ENCODE results near the gene MAPK6. TPM values are rescaled to one million over a fixed set of nuclear protein-coding genes. Genes with fewer than 3 reads are reported as not detected.

MAPK6 gene
- polyA plus RNA-seq, 1 donor (not counting 4 experiments of a cell fraction or from before 2014, with no cell fraction given): 103 TPM

DNA sequence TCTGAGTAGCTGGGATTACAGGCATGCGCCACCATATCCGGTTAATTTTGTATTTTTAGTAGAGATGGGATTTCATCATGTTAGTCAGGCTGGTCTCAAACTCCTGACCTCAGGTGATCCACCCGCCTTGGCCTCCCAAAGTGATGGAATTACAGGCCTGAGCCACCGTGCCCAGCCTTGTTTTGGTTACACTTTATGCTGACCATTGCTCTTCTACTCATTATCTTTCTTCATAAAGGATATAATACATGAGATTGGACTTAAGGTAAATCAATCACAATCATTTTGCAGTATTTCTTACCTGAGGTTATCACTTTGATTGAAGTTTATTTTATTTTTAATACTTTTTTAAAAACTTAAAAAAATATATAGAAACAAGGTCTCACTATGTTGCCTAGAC is 45.2 kb upstream of the MAPK6 start:
- Histone ChIP-seq H3K27ac (ENCODE audit: control insufficient read depth, insufficient read depth, low read length) (no peak overlapping the region), H3K9ac (ENCODE audit: control insufficient read depth, extremely low read depth, insufficient read depth, low read length) (no peak overlapping the region), H4K20me1 (ENCODE audit: control insufficient read depth, extremely low read depth, insufficient read depth, low read length) (no peaks in the 10 kb centered on the region), H3K4me3 (ENCODE audit: control insufficient read depth in 2 of 3, extremely low read depth in 1 of 3, insufficient read depth in 2 of 3, low read depth in 1 of 3, low read length in 3 of 3) (no peak overlapping the region), H3K27me3 (ENCODE audit: control insufficient read depth, extremely low read depth, insufficient read depth, low read length) (no peaks in the 10 kb centered on the region), H3K36me3 (ENCODE audit: control insufficient read depth in 2 of 2, extremely low read depth in 1 of 2, insufficient read depth in 2 of 2, low read length in 2 of 2) (no peaks in the 10 kb centered on the region), H3K9me3 (ENCODE audit: control insufficient read depth, low read depth, low read length) (no peaks in the 10 kb centered on the region), H2AFZ (ENCODE audit: control insufficient read depth, low read length) (no peak overlapping the region), H3K4me2 (ENCODE audit: control insufficient read depth, extremely low read depth, insufficient read depth, low read depth, low read length) (no peak overlapping the region), H3K79me2 (ENCODE audit: control insufficient read depth, insufficient read depth, low read length) (peaks cover 29% of the 10 kb centered on the region), H3K9me1 (ENCODE audit: control insufficient read depth, extremely low read depth, insufficient read depth, low read length) (no peaks in the 10 kb centered on the region), H3K4me1 (ENCODE audit: control insufficient read depth, extremely low read depth, insufficient read depth, low read length) (peaks cover 11% of the 10 kb centered on the region)
- DNase-seq (ENCODE audit: low read depth, low spot score) (no peak), FAIRE-seq (no peak)
- dilution Hi-C loops (cut with MboI; ENCODE audit: extremely low pct_ligation_motif_present, low sequenced_read_pairs): no loop called here
- no peak for TF ChIP-seq EZH2 (IDR thresholded peaks at IDR 0.05; ENCODE audit: low read length)
- TF ChIP-seq, protein P1, sequence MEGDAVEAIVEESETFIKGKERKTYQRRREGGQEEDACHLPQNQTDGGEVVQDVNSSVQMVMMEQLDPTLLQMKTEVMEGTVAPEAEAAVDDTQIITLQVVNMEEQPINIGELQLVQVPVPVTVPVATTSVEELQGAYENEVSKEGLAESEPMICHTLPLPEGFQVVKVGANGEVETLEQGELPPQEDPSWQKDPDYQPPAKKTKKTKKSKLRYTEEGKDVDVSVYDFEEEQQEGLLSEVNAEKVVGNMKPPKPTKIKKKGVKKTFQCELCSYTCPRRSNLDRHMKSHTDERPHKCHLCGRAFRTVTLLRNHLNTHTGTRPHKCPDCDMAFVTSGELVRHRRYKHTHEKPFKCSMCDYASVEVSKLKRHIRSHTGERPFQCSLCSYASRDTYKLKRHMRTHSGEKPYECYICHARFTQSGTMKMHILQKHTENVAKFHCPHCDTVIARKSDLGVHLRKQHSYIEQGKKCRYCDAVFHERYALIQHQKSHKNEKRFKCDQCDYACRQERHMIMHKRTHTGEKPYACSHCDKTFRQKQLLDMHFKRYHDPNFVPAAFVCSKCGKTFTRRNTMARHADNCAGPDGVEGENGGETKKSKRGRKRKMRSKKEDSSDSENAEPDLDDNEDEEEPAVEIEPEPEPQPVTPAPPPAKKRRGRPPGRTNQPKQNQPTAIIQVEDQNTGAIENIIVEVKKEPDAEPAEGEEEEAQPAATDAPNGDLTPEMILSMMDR (optimal IDR thresholded peaks at IDR 0.05 in 1 of 3, IDR thresholded peaks at IDR 0.05 in 1 of 3, conservative IDR thresholded peaks at IDR 0.05 in 1 of 3; ENCODE audit: extremely low read depth in 1 of 3, insufficient read depth in 2 of 3, low read length in 3 of 3): no peak

DNA sequence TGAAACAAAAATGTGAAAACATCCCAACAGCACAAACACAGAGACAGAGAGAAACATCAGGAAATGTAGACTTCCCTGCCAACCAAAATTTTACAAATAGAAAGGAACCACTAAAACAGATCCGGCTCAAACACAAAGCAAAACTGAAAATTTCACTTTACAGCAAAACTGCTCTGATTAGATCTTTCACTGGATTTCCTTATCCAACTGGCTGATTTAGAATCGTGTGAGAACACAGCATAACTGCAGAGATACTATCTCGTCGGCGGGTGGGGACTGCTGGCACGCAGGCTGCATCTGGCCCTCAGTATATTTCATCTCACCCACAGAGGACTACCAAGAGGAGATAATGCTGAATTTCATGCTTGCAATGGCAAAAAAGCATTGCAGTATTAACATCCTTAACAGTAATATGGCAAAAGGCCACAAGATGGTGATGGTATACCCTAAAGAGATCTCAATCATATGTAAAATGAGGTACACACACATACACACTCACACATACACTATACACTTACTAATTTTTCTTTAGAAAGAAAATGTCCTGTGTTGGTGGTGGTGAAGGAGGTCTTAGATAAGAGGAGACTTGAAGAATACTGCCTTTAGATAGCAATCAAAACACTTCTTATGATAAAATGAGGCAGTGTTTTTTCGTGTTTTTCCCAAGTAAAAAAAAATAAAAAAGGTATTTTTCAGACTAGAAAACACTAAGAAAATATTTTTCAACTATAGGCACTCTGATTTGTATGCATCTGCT is 36.8 kb upstream of the MAPK6 start:
- dilution Hi-C loops (cut with MboI; ENCODE audit: extremely low pct_ligation_motif_present, low sequenced_read_pairs): no loop called here
- H3K9me3 ChIP-seq (ENCODE audit: control insufficient read depth, low read depth, low read length): no peaks in the 10 kb centered on the region

More for the DNA sequence above, 36.8 kb upstream of the MAPK6 start:
- no peaks in the 10 kb centered on the region for H3K9me1 ChIP-seq (ENCODE audit: control insufficient read depth, extremely low read depth, insufficient read depth, low read length)
- H3K27ac ChIP-seq (ENCODE audit: control insufficient read depth, insufficient read depth, low read length): peak overlapping the region; percentile 88
- H4K20me1 ChIP-seq (ENCODE audit: control insufficient read depth, extremely low read depth, insufficient read depth, low read length): no peaks in the 10 kb centered on the region
- DNase-seq (ENCODE audit: low read depth, low spot score) (no peak), FAIRE-seq (peak; percentile 74)
- no peaks in the 10 kb centered on the region for H3K27me3 ChIP-seq (ENCODE audit: control insufficient read depth, extremely low read depth, insufficient read depth, low read length)
- H3K36me3 ChIP-seq (ENCODE audit: control insufficient read depth in 2 of 2, extremely low read depth in 1 of 2, insufficient read depth in 2 of 2, low read length in 2 of 2): no peaks in the 10 kb centered on the region
- no peaks in the 10 kb centered on the region for H3K79me2 ChIP-seq (ENCODE audit: control insufficient read depth, insufficient read depth, low read length)
- H3K4me2 ChIP-seq (ENCODE audit: control insufficient read depth, extremely low read depth, insufficient read depth, low read depth, low read length): peak overlapping the region; percentile 99
- H3K4me3 ChIP-seq (ENCODE audit: control insufficient read depth in 2 of 3, extremely low read depth in 1 of 3, insufficient read depth in 2 of 3, low read depth in 1 of 3, low read length in 3 of 3): peak overlapping the region in 2 of 3 experiments; percentile 71 to 72
- peak overlapping the region; percentile 74 for H3K9ac ChIP-seq (ENCODE audit: control insufficient read depth, extremely low read depth, insufficient read depth, low read length)
- TF ChIP-seq EZH2 (IDR thresholded peaks at IDR 0.05; ENCODE audit: low read length): no peak
- TF ChIP-seq, protein P1 (optimal IDR thresholded peaks at IDR 0.05 in 1 of 3, IDR thresholded peaks at IDR 0.05 in 1 of 3, conservative IDR thresholded peaks at IDR 0.05 in 1 of 3; ENCODE audit: extremely low read depth in 1 of 3, insufficient read depth in 2 of 3, low read length in 3 of 3): peak; percentile 14 to 77 (median 44)
- H2AFZ ChIP-seq (ENCODE audit: control insufficient read depth, low read length): peak overlapping the region; percentile 93
- H3K4me1 ChIP-seq (ENCODE audit: control insufficient read depth, extremely low read depth, insufficient read depth, low read length): peaks cover 14% of the 10 kb centered on the region
